Kidney (tissue), 14 donors: ENCODE results near the gene ATF7. TPM values are rescaled to one million over a fixed set of nuclear protein-coding genes. Genes with fewer than 3 reads are reported as not detected.

Experiments used
- DNase-seq, 5 donors: peaks; one replicate each; pipeline ENCODE4 v3.0.0-alpha.2; 2013 to 2020
- FAIRE-seq: peaks from 2 replicates; lab custom pipeline; 2012; peaks lifted over from hg19 to GRCh38; lab: Jason Lieb, UNC
- H3K27ac ChIP-seq, 2 donors: one replicate each; pipeline ENCODE4 v1.7.0; 2013; ENCODE audit warnings: low read depth in 2 of 2, low read length in 2 of 2, inconsistent platforms in 1 of 2
- H3K27me3 ChIP-seq: one replicate; pipeline ENCODE4 v1.7.1; 2013; ENCODE audit warnings: low read length, inconsistent platforms; ENCODE audit not compliant: control insufficient read depth, insufficient read depth
- H3K36me3 ChIP-seq, 3 donors: one replicate each; pipeline versions ENCODE4 v1.7.0 to v1.7.1; 2013; ENCODE audit warnings: low read length in 3 of 3, control low read depth in 1 of 3, inconsistent platforms in 1 of 3; ENCODE audit not compliant: insufficient read depth in 3 of 3, control insufficient read depth in 2 of 3
- H3K4me1 ChIP-seq, 3 donors: one replicate each; pipeline versions ENCODE4 v1.7.0 to v1.7.1; 2013; ENCODE audit warnings: low read length in 3 of 3, inconsistent platforms in 1 of 3, low read depth in 1 of 3; ENCODE audit not compliant: control insufficient read depth in 2 of 3, insufficient read depth in 2 of 3
- H3K4me3 ChIP-seq, 3 donors: one replicate each; pipeline versions ENCODE4 v1.7.0 to v1.8.1; 2013; ENCODE audit warnings: low read length in 3 of 3, control low read depth in 1 of 3, inconsistent platforms in 1 of 3
- H3K9ac ChIP-seq, 3 donors: one replicate each; pipeline versions ENCODE4 v1.7.0 to v1.7.1; 2013; ENCODE audit warnings: low read length in 3 of 3, control low read depth in 1 of 3, inconsistent platforms in 1 of 3
- H3K9me3 ChIP-seq, 3 donors: one replicate each; pipeline versions ENCODE4 v1.7.0 to v1.7.1; 2013; ENCODE audit warnings: low read length in 3 of 3, control low read depth in 1 of 3, inconsistent platforms in 1 of 3; ENCODE audit not compliant: control insufficient read depth in 2 of 3, insufficient read depth in 1 of 3
- CTCF ChIP-seq: IDR thresholded peaks from 3 replicates; pipeline ENCODE4 v1.5.1; 2012; ENCODE audit warnings: mild to moderate bottlenecking, moderate library complexity, borderline replicate concordance; ENCODE audit not compliant: insufficient read depth; ENCODE audit errors: extremely low read depth
- intact Hi-C: fragments of 100-400 bp; cut with DNase I; formaldehyde crosslinking; loops from one replicate; pipeline ENCODE4 v1.11.1; 2022
- polyA plus RNA-seq: library from polyadenylated mRNA; stranded (reverse); fragments of 350-450 nt; fragmentation: Illumina TruSeq; extraction: RNeasy Lipid Tissue Mini Kit (QIAGEN cat#74804); gene quantifications from one replicate; pipeline ENCODE4 v1.2.3, GENCODE V29; 2014; ENCODE audit warnings: low read depth, low replicate concordance; ENCODE audit not compliant: insufficient read depth
- total RNA-seq: library from RNA; stranded (reverse); fragmentation: NEBNext Ultra II Directional; extraction: Animal tissue kit (Norgen Biotek cat#: 25700); gene quantifications from one replicate; pipeline ENCODE4 v1.2.1, GENCODE V29; 2021
- donor health status: control.
- donor health status: control.
- donor health status: control.
- donor health status: control.
- donor health status: control.
- donor health status: DM: yes; HTN: yes; CAD: no.
- donor health status: Normal renal cell carcinoma (clear cell type).

Gene ATF7
- total and polyA plus RNA-seq, 2 donors from 2014 or later, result 16.2 to 54.7 TPM

- FAIRE-seq (no peak), DNase-seq (peak; percentile 75 to 95 (median 87))
- peaks cover 0 to 4% (median 0%) of the 10 kb centered on the region in 3 donors for H3K36me3 ChIP-seq
- H3K27ac ChIP-seq, result peak within 1 kb of the TSS; percentile 98 to 100
- H3K4me1 ChIP-seq, result peaks cover 2 to 33% (median 26%) of the 10 kb centered on the region in 3 donors
- no peak for TF ChIP-seq CTCF
- intact Hi-C loops, result no loop called here
- H3K9ac ChIP-seq, result peak within 1 kb of the TSS; percentile 79 to 100 (median 91)
- peak within 1 kb of the TSS; percentile 82 to 95 (median 83) for H3K4me3 ChIP-seq
- no peaks in the 10 kb centered on the region for H3K9me3 ChIP-seq
- H3K27me3 ChIP-seq, result no peaks in the 10 kb centered on the region
Observed at GRCh38 chr12:53499266-53500141, 126.7 kb downstream of the ATF7 start, which contains the start of gene MAP3K12. TSS of gene MAP3K12 (minus strand) at chr12:53499458. CDS start at chr12:53487391, 12,067 bp downstream.

- H3K9me3 ChIP-seq, result no peaks in the 10 kb centered on the region
- no peak overlapping the region for H3K27ac ChIP-seq
- DNase-seq, result no peak
- no peak overlapping the region for H3K9ac ChIP-seq
- no peak overlapping the region for H3K4me3 ChIP-seq
- FAIRE-seq, result no peak
- H3K27me3 ChIP-seq, result no peaks in the 10 kb centered on the region
- no peak for TF ChIP-seq CTCF
- H3K4me1 ChIP-seq, result peaks cover 2 to 35% (median 34%) of the 10 kb centered on the region in 3 donors
- intact Hi-C loops, result no loop called here
- no peaks in the 10 kb centered on the region for H3K36me3 ChIP-seq
Observed at GRCh38 chr12:53498235-53498630, 127.9 kb downstream of the ATF7 start.

- FAIRE-seq, result no peak
- no peaks in the 10 kb centered on the region for H3K36me3 ChIP-seq
Observed at GRCh38 chr12:53497461-53497860, 128.7 kb downstream of the ATF7 start.

More at GRCh38 chr12:53497461-53497860, 128.7 kb downstream of the ATF7 start:
- no peak overlapping the region for H3K4me3 ChIP-seq
- intact Hi-C loops, result no loop called here
- H3K27ac ChIP-seq, result no peak overlapping the region
- peak in 1 of 5 donors; percentile 48 for DNase-seq
- peaks cover 2 to 36% (median 27%) of the 10 kb centered on the region in 3 donors for H3K4me1 ChIP-seq
- H3K27me3 ChIP-seq, result no peaks in the 10 kb centered on the region
- H3K9me3 ChIP-seq, result no peaks in the 10 kb centered on the region
- TF ChIP-seq CTCF, result no peak
- no peak overlapping the region for H3K9ac ChIP-seq
